Sigmoid colon (tissue), 3 donors: ENCODE measurements around the gene ARHGEF7.

Source experiments
- CTCF ChIP-seq, 4 experiments: fragments of 450-650 bp in 3 of 4; fragments of 200-600 bp in 1 of 4; IDR thresholded peaks; one replicate each; pipeline ENCODE4 v1.5.1; 2016 to 2019; ENCODE audit warnings: antibody characterized with exemption in 4 of 4, mild to moderate bottlenecking in 3 of 4, moderate library complexity in 2 of 4
- POLR2A ChIP-seq, 2 donors: fragments of 450-650 bp; IDR thresholded peaks; one replicate each; pipeline ENCODE4 v1.6.1; 2016; ENCODE audit warnings: antibody characterized with exemption in 2 of 2, mild to moderate bottlenecking in 2 of 2, moderate library complexity in 2 of 2

DNA sequence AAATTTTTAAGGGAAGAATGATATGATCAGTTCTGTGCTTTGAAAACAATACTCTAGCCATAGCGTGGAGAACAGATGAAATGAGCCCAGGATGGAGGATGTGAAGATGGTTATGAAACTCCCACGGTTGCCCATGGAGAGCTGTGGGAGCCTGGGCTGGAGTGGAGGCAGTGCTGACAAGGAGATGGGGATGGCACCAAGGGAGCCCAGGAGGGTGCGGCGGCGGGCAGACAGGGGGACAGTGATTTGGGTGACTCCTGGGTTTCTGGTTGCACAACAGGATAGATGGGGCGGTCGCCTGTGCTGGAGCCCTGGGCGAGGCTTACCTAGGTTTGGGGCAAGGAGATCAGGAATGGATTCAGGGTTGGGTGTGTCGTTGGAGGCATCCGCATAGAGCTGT, 15.9 kb downstream of the ARHGEF7 start:
- TF ChIP-seq CTCF (IDR thresholded peaks at IDR 0.05) (no peak), POLR2A (IDR thresholded peaks at IDR 0.05) (no peak)
